ENCODE results near the gene AK2. TPM values are rescaled to one million over a fixed set of nuclear protein-coding genes. Genes with fewer than 3 reads are reported as not detected.

The AK2 gene
- total RNA-seq, 1 donor from 2014 or later: 126 TPM

- Histone ChIP-seq H3K27ac (ENCODE audit: low read depth, low read length) (no peak overlapping the region), H3K36me3 (ENCODE audit: insufficient read depth, low read length) (no peaks in the 10 kb centered on the region), H3K79me2 (ENCODE audit: insufficient read depth, low read length) (no peaks in the 10 kb centered on the region), H3K4me2 (ENCODE audit: low read length) (no peak overlapping the region), H2AFZ (ENCODE audit: low read depth, low read length) (no peak overlapping the region), H4K20me1 (ENCODE audit: insufficient read depth, low read length) (peaks cover 29% of the 10 kb centered on the region), H3K4me1 (ENCODE audit: insufficient read depth, low read length) (peaks cover 16% of the 10 kb centered on the region), H3K4me3 (ENCODE audit: insufficient read depth, low read depth, low read length) (no peak overlapping the region), H3K27me3 (ENCODE audit: insufficient read depth, low read length) (no peaks in the 10 kb centered on the region), H3K9ac (ENCODE audit: low read length) (no peak overlapping the region), H3K9me3 (ENCODE audit: insufficient read depth, low read depth, low read length) (no peaks in the 10 kb centered on the region)
- H3K27me3 Mint-ChIP-seq (ENCODE audit: low read depth, unreplicated experiment): peaks cover 15% of the 10 kb centered on the region
- peaks cover 23% of the 10 kb centered on the region for H3K4me1 Mint-ChIP-seq (ENCODE audit: low read depth, unreplicated experiment)
- FAIRE-seq (no peak), DNase-seq (ENCODE audit: low read depth) (no peak)
- no peak overlapping the region for H3K27ac Mint-ChIP-seq (ENCODE audit: unreplicated experiment)
- no peaks in the 10 kb centered on the region for H3K9me3 Mint-ChIP-seq (ENCODE audit: unreplicated experiment)
- peaks cover 12% of the 10 kb centered on the region for H3K36me3 Mint-ChIP-seq (ENCODE audit: low read depth, unreplicated experiment)
- no peak overlapping the region for H3K4me3 Mint-ChIP-seq (ENCODE audit: unreplicated experiment)
- no peak for TF ChIP-seq CTCF (IDR thresholded peaks at IDR 0.05; ENCODE audit: insufficient read depth, low read depth, low read length)
- no peak for TF ChIP-seq EZH2 (IDR thresholded peaks at IDR 0.05; ENCODE audit: insufficient read depth, low read length)
Observed at GRCh38 chr1:33085332-33085731, 48.6 kb upstream of the AK2 start.

- Histone ChIP-seq H4K20me1 (ENCODE audit: insufficient read depth, low read length) (peaks cover 29% of the 10 kb centered on the region), H3K9ac (ENCODE audit: low read length) (no peak overlapping the region), H3K27ac (ENCODE audit: low read depth, low read length) (no peak overlapping the region), H3K27me3 (ENCODE audit: insufficient read depth, low read length) (no peaks in the 10 kb centered on the region), H3K4me2 (ENCODE audit: low read length) (peak overlapping the region; percentile 97), H3K36me3 (ENCODE audit: insufficient read depth, low read length) (no peaks in the 10 kb centered on the region), H2AFZ (ENCODE audit: low read depth, low read length) (no peak overlapping the region), H3K4me3 (ENCODE audit: insufficient read depth, low read depth, low read length) (peak overlapping the region; percentile 71), H3K79me2 (ENCODE audit: insufficient read depth, low read length) (no peaks in the 10 kb centered on the region), H3K4me1 (ENCODE audit: insufficient read depth, low read length) (peaks cover 17% of the 10 kb centered on the region), H3K9me3 (ENCODE audit: insufficient read depth, low read depth, low read length) (no peaks in the 10 kb centered on the region)
- TF ChIP-seq EZH2 (IDR thresholded peaks at IDR 0.05; ENCODE audit: insufficient read depth, low read length) (no peak), CTCF (IDR thresholded peaks at IDR 0.05; ENCODE audit: insufficient read depth, low read depth, low read length) (no peak)
- H3K27ac Mint-ChIP-seq (ENCODE audit: unreplicated experiment): no peak overlapping the region
- peaks cover 15% of the 10 kb centered on the region for H3K27me3 Mint-ChIP-seq (ENCODE audit: low read depth, unreplicated experiment)
- H3K36me3 Mint-ChIP-seq (ENCODE audit: low read depth, unreplicated experiment): peaks cover 12% of the 10 kb centered on the region
- peak overlapping the region; percentile 82 for H3K4me3 Mint-ChIP-seq (ENCODE audit: unreplicated experiment)
- DNase-seq (ENCODE audit: low read depth): no peak
- H3K9me3 Mint-ChIP-seq (ENCODE audit: unreplicated experiment): no peaks in the 10 kb centered on the region
- peaks cover 12% of the 10 kb centered on the region for H3K4me1 Mint-ChIP-seq (ENCODE audit: low read depth, unreplicated experiment)
- FAIRE-seq: no peak
Observed at GRCh38 chr1:33082575-33083108, 46.0 kb upstream of the AK2 start.

DNA sequence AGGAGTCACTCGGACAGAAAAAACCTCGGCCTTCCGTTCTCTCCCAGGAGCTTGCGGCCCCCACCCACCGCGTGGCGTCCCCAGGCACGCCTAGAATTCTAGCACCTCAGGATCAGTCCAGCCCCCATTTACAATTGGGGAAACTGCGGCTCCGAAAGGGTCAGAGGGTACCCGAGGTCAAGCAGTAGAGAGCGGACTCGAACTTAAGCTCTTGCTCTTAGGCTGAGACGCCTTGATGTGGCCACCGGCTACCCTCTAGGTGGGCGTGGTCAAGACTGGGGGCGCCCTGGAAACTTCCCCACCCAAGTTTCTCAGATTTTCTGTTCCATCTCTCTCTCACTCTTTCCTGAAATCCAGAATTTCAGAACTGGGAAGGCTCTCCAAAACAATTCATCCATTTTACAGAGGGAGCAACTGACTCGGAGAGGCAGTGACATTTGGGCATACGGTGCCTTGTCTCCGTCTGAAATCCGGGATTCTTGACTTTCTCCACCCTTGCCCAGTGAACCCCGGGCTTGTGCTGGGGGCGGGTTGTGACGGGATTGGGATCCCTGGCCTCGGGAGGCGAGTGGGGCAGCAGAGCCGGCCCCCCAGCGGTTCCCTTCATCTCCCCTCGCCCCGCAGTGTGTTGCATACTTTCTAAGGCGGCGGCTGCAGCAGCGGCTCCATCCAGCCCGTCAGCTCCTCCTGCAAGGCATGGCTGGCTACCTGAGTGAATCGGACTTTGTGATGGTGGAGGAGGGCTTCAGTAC lies 45.0 kb upstream of the AK2 start:
- Mint-ChIP-seq H3K36me3 (ENCODE audit: low read depth, unreplicated experiment) (peaks cover 12% of the 10 kb centered on the region), H3K4me1 (ENCODE audit: low read depth, unreplicated experiment) (peaks cover 10% of the 10 kb centered on the region), H3K27me3 (ENCODE audit: low read depth, unreplicated experiment) (peaks cover 15% of the 10 kb centered on the region), H3K9me3 (ENCODE audit: unreplicated experiment) (no peaks in the 10 kb centered on the region), H3K27ac (ENCODE audit: unreplicated experiment) (peak overlapping the region; percentile 43), H3K4me3 (ENCODE audit: unreplicated experiment) (peak overlapping the region; percentile 82)
- TF ChIP-seq CTCF (IDR thresholded peaks at IDR 0.05; ENCODE audit: insufficient read depth, low read depth, low read length): no peak
- no peak for TF ChIP-seq EZH2 (IDR thresholded peaks at IDR 0.05; ENCODE audit: insufficient read depth, low read length)
- H3K79me2 ChIP-seq (ENCODE audit: insufficient read depth, low read length): no peaks in the 10 kb centered on the region
- H3K27ac ChIP-seq (ENCODE audit: low read depth, low read length): no peak overlapping the region
- H3K27me3 ChIP-seq (ENCODE audit: insufficient read depth, low read length): no peaks in the 10 kb centered on the region
- no peak for FAIRE-seq
- no peak for DNase-seq (ENCODE audit: low read depth)
- peak overlapping the region; percentile 84 for H3K9ac ChIP-seq (ENCODE audit: low read length)
- no peaks in the 10 kb centered on the region for H3K9me3 ChIP-seq (ENCODE audit: insufficient read depth, low read depth, low read length)
- peak overlapping the region; percentile 89 for H2AFZ ChIP-seq (ENCODE audit: low read depth, low read length)
- H3K36me3 ChIP-seq (ENCODE audit: insufficient read depth, low read length): no peaks in the 10 kb centered on the region
- peak overlapping the region; percentile 97 for H3K4me2 ChIP-seq (ENCODE audit: low read length)
- H3K4me3 ChIP-seq (ENCODE audit: insufficient read depth, low read depth, low read length): peak overlapping the region; percentile 71
- peaks cover 17% of the 10 kb centered on the region for H3K4me1 ChIP-seq (ENCODE audit: insufficient read depth, low read length)
- H4K20me1 ChIP-seq (ENCODE audit: insufficient read depth, low read length): peaks cover 29% of the 10 kb centered on the region

All from astrocyte (in vitro differentiated cells and primary cell).